ENCODE measurements around the gene GNG3. TPM values are rescaled to one million over a fixed set of nuclear protein-coding genes. Genes with fewer than 3 reads are reported as not detected.

GNG3 gene
- polyA plus RNA-seq, 3 donors = 0.23 TPM; not detected in 2

- Mint-ChIP-seq H3K27ac (peak overlapping the region in 1 of 7 donors; percentile 80), H3K9me3 (no peaks in the 10 kb centered on the region), H3K36me3 (peaks cover 6 to 8% of the 10 kb centered on the region in 2 donors), H3K4me1 (peaks cover 18% of the 10 kb centered on the region), H3K4me3 (no peak overlapping the region), H3K27me3 (ENCODE audit: low read depth in 3 of 3) (peaks cover 10 to 16% (median 13%) of the 10 kb centered on the region in 3 donors)
- H2AFZ ChIP-seq (ENCODE audit: insufficient read depth, low read depth, low read length, poor library complexity, severe bottlenecking) = peak overlapping the region; percentile 13
- TF ChIP-seq CTCF (IDR thresholded peaks at IDR 0.05) = no peak
- no peak overlapping the region for H3K9ac ChIP-seq (ENCODE audit: insufficient read depth, low read length, poor library complexity, severe bottlenecking)
- 100% methylated on average over 2 of the region's 7 CpGs for WGBS (ENCODE audit: insufficient coverage)
- H3K27ac ChIP-seq (ENCODE audit: low read depth in 1 of 2, low read length in 2 of 2) = no peak overlapping the region
- intact Hi-C loops (cut with micrococcal nuclease) = no loop called here
- peaks cover 15% of the 10 kb centered on the region for H3K79me2 ChIP-seq (ENCODE audit: insufficient read depth, low read length)
- peaks cover 13 to 18% of the 10 kb centered on the region in 2 donors for H3K4me1 ChIP-seq (ENCODE audit: control insufficient read depth in 1 of 2, insufficient read depth in 2 of 2, low read length in 2 of 2)
- no peak overlapping the region for H3K4me3 ChIP-seq (replicated peaks in 1 of 3; ENCODE audit: low read depth in 2 of 3, low read length in 3 of 3)
- no peaks in the 10 kb centered on the region for H3K9me3 ChIP-seq (replicated peaks in 1 of 2; ENCODE audit: control insufficient read depth in 1 of 2, insufficient read depth in 1 of 2, low read length in 2 of 2)
- H3K36me3 ChIP-seq (replicated peaks in 1 of 2; ENCODE audit: control insufficient read depth in 1 of 2, insufficient read depth in 2 of 2, low read length in 2 of 2) = peaks cover 5% of the 10 kb centered on the region in 2 donors
- peaks cover 2 to 10% of the 10 kb centered on the region in 2 donors for H3K27me3 ChIP-seq (ENCODE audit: control insufficient read depth in 2 of 2, insufficient read depth in 2 of 2, low read length in 2 of 2)
- no peak overlapping the region for H3K4me2 ChIP-seq (replicated peaks; ENCODE audit: extremely low read depth, low read length, poor library complexity, severe bottlenecking)
- H4K20me1 ChIP-seq (ENCODE audit: insufficient read depth, low read length) = peaks cover 6% of the 10 kb centered on the region
- DNase-seq = no peak
These were observed 25.0 kb upstream of the GNG3 start for GRCh38 chr11:62682518-62682917.

GRCh38 chr11:62687508-62688396 lies 19.7 kb upstream of the GNG3 start:
- H3K27me3 Mint-ChIP-seq (ENCODE audit: low read depth in 3 of 3) = peaks cover 26 to 32% (median 29%) of the 10 kb centered on the region in 3 donors
- peak overlapping the region; percentile 53 to 80 for H3K4me3 Mint-ChIP-seq
- Histone ChIP-seq H3K79me2 (ENCODE audit: insufficient read depth, low read length) (no peaks in the 10 kb centered on the region), H3K4me3 (replicated peaks in 1 of 3; ENCODE audit: low read depth in 2 of 3, low read length in 3 of 3) (no peak overlapping the region), H2AFZ (ENCODE audit: insufficient read depth, low read depth, low read length, poor library complexity, severe bottlenecking) (peak overlapping the region; percentile 72), H3K4me1 (ENCODE audit: control insufficient read depth in 1 of 2, insufficient read depth in 2 of 2, low read length in 2 of 2) (peaks cover 5 to 8% of the 10 kb centered on the region in 2 donors), H3K9me3 (replicated peaks in 1 of 2; ENCODE audit: control insufficient read depth in 1 of 2, insufficient read depth in 1 of 2, low read length in 2 of 2) (no peaks in the 10 kb centered on the region), H4K20me1 (ENCODE audit: insufficient read depth, low read length) (no peaks in the 10 kb centered on the region), H3K9ac (ENCODE audit: insufficient read depth, low read length, poor library complexity, severe bottlenecking) (peak overlapping the region; percentile 36), H3K4me2 (replicated peaks; ENCODE audit: extremely low read depth, low read length, poor library complexity, severe bottlenecking) (peak overlapping the region; percentile 58), H3K27me3 (ENCODE audit: control insufficient read depth in 2 of 2, insufficient read depth in 2 of 2, low read length in 2 of 2) (peaks cover 9 to 26% of the 10 kb centered on the region in 2 donors), H3K36me3 (replicated peaks in 1 of 2; ENCODE audit: control insufficient read depth in 1 of 2, insufficient read depth in 2 of 2, low read length in 2 of 2) (peaks cover 26 to 32% of the 10 kb centered on the region in 2 donors), H3K27ac (ENCODE audit: low read depth in 1 of 2, low read length in 2 of 2) (no peak overlapping the region)
- no peak for DNase-seq
- TF ChIP-seq CTCF (IDR thresholded peaks at IDR 0.05) = no peak
- intact Hi-C loops (cut with micrococcal nuclease) = loop anchor here in 1 of 2 donors (5.0 kb wide), 1 partner anchor 290 kb away; no protein-coding TSS in a partner anchor
- H3K36me3 Mint-ChIP-seq = peaks cover 37 to 39% of the 10 kb centered on the region in 2 donors
- H3K9me3 Mint-ChIP-seq = peaks cover 0 to 4% (median 0%) of the 10 kb centered on the region in 7 donors
- H3K27ac Mint-ChIP-seq = no peak overlapping the region
- WGBS (ENCODE audit: insufficient coverage) = 36% methylated on average over 73 of the region's 74 CpGs
- H3K4me1 Mint-ChIP-seq = peaks cover 5% of the 10 kb centered on the region
